ENCODE measurements around the gene RNF141. TPM values are rescaled to one million over a fixed set of nuclear protein-coding genes. Genes with fewer than 3 reads are reported as not detected.

The RNF141 gene
- total and polyA plus RNA-seq, 2 donors (not counting 3 experiments of a cell fraction or from before 2014, with no cell fraction given): 9.4 to 32.4 TPM

DNA sequence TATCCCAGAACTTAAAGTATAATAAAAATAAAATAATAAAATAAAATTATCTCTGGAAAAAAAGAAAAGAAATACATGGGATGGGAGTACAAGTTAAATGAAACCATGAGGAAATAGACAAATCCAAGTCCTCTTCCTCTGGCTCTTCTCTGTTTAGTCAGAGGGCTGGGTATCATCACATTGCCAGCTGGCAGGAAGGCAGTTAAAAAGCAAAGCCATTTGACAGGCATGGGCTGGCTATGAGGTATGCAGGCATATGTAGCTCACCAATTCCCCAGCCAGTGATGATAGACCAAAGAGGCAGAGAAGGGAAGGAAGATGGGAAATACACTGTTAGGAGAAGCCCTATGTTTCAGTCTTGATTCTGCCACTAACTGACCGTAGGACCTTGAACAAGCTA is 21.0 kb upstream of the RNF141 start:
- TF ChIP-seq, protein P1, sequence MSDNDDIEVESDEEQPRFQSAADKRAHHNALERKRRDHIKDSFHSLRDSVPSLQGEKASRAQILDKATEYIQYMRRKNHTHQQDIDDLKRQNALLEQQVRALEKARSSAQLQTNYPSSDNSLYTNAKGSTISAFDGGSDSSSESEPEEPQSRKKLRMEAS (IDR thresholded peaks at IDR 0.05; ENCODE audit: insufficient read depth, insufficient read length): no peak
- no peak for TF ChIP-seq POLR2AphosphoS5 (IDR thresholded peaks at IDR 0.05; ENCODE audit: insufficient read depth, low read depth, low read length)
- no peak for TF ChIP-seq MYC (IDR thresholded peaks at IDR 0.05; ENCODE audit: low read depth, low read length)
- TF ChIP-seq POLR2A (IDR thresholded peaks at IDR 0.05; ENCODE audit: low read depth, low read length): no peak
- TF ChIP-seq, protein P2, sequence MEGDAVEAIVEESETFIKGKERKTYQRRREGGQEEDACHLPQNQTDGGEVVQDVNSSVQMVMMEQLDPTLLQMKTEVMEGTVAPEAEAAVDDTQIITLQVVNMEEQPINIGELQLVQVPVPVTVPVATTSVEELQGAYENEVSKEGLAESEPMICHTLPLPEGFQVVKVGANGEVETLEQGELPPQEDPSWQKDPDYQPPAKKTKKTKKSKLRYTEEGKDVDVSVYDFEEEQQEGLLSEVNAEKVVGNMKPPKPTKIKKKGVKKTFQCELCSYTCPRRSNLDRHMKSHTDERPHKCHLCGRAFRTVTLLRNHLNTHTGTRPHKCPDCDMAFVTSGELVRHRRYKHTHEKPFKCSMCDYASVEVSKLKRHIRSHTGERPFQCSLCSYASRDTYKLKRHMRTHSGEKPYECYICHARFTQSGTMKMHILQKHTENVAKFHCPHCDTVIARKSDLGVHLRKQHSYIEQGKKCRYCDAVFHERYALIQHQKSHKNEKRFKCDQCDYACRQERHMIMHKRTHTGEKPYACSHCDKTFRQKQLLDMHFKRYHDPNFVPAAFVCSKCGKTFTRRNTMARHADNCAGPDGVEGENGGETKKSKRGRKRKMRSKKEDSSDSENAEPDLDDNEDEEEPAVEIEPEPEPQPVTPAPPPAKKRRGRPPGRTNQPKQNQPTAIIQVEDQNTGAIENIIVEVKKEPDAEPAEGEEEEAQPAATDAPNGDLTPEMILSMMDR (IDR thresholded peaks at IDR 0.05; ENCODE audit: extremely low read depth in 1 of 2, insufficient read depth in 1 of 2, low read depth in 1 of 2, low read length in 2 of 2): no peak
- no peak for TF ChIP-seq EZH2 (IDR thresholded peaks at IDR 0.05; ENCODE audit: borderline replicate concordance, low read depth, low read length, severe bottlenecking)
- TF ChIP-seq GATA2 (IDR thresholded peaks at IDR 0.05; ENCODE audit: insufficient read depth, insufficient read length, low read depth, low read length): no peak
- no peak for TF ChIP-seq FOS (IDR thresholded peaks at IDR 0.05; ENCODE audit: borderline replicate concordance, insufficient read depth, low read length)
- no peak for TF ChIP-seq JUN (IDR thresholded peaks at IDR 0.05; ENCODE audit: borderline replicate concordance, insufficient read depth, insufficient read length, low read depth)
- intact Hi-C loops (cut with micrococcal nuclease): loop anchor here (2.0 kb wide), 1 partner anchor 15 kb away; no protein-coding TSS in a partner anchor
- ChIA-PET CTCF (no interaction called here), POLR2A (no interaction called here)
- Histone ChIP-seq H3K27ac (ENCODE audit: insufficient read depth, low read depth, low read length) (no peak overlapping the region), H2AFZ (ENCODE audit: low read depth, low read length) (no peak overlapping the region), H3K4me2 (ENCODE audit: insufficient read depth, low read length) (no peak overlapping the region), H3K27me3 (ENCODE audit: control insufficient read depth in 2 of 2, insufficient read depth in 2 of 2, low read length in 2 of 2) (no peaks in the 10 kb centered on the region), H3K4me1 (ENCODE audit: control insufficient read depth, extremely low read depth, insufficient read depth, low read length) (peaks cover 5% of the 10 kb centered on the region), H3K9ac (replicated peaks; ENCODE audit: extremely low read depth, insufficient read depth, low read length) (no peak overlapping the region), H3K36me3 (ENCODE audit: control insufficient read depth in 2 of 2, extremely low read depth in 1 of 2, insufficient read depth in 2 of 2, low read length in 2 of 2) (no peaks in the 10 kb centered on the region), H4K20me1 (replicated peaks; ENCODE audit: control insufficient read depth, extremely low read depth, insufficient read depth, low read length) (no peaks in the 10 kb centered on the region), H3K79me2 (ENCODE audit: control insufficient read depth, insufficient read depth, low read length) (no peaks in the 10 kb centered on the region), H3K4me3 (replicated peaks in 1 of 3; ENCODE audit: insufficient read depth in 1 of 3, low read depth in 1 of 3, low read length in 3 of 3) (no peak overlapping the region), H3K9me3 (replicated peaks; ENCODE audit: control insufficient read depth, insufficient read depth, low read length) (no peaks in the 10 kb centered on the region), H3K9me1 (replicated peaks; ENCODE audit: control insufficient read depth, extremely low read depth, insufficient read depth, low read length) (no peaks in the 10 kb centered on the region)
- no peak for DNase-seq (ENCODE audit: low read depth, low spot score)
- FAIRE-seq: no peak
- dilution Hi-C loops (cut with MboI; ENCODE audit: extremely low pct_ligation_motif_present, low sequenced_read_pairs): no loop called here
- BruUV-seq (replicated peaks): no TSS peak
